Measurements from ENCODE around the gene HTT. TPM values are rescaled to one million over a fixed set of nuclear protein-coding genes. Genes with fewer than 3 reads are reported as not detected.

The HTT gene
- total and polyA plus RNA-seq, 4 donors, result 5.1 to 82.7 (median 41.1) TPM

DNA sequence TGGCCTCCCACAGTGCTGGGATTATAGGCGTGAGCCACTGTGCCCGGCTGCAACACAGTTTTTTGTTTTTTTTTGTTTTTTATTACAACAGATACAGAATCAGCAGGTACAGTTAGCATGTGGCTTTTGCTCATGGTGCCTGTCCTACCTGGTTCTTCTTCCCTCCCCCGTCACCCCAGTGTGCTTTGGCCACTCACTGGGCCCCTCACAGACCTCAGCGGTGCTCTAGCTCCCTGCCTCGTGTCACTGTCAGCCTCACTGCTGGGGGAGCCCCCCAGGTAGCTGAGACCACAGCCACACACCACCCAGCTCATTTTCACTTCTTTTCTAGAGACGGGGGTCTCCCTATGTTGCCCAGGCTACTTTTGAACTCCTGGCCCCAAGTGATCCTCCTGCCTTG, 38.8 kb upstream of the HTT start:
- no peaks in the 10 kb centered on the region for H3K4me1 ChIP-seq (ENCODE audit: control insufficient read depth in 1 of 2, insufficient read depth in 2 of 2, low read length in 2 of 2)
- H3K27ac ChIP-seq (ENCODE audit: low read depth in 1 of 2, low read length in 2 of 2), result no peak overlapping the region
- H3K36me3 ChIP-seq (ENCODE audit: control insufficient read depth in 1 of 2, insufficient read depth in 2 of 2, low read length in 1 of 2), result no peaks in the 10 kb centered on the region
- DNase-seq, result no peak
- H3K9me3 ChIP-seq (ENCODE audit: control insufficient read depth, low read length), result no peaks in the 10 kb centered on the region
- no peaks in the 10 kb centered on the region for H3K27me3 ChIP-seq (ENCODE audit: control insufficient read depth in 1 of 2, insufficient read depth in 2 of 2, low read length in 1 of 2)
- 89 to 94% methylated on average over 6 of the region's 6 CpGs for WGBS, 2 donors
- intact Hi-C loops (cut with DNase I), result loop anchor here in 1 of 2 donors (5.0 to 10.0 kb wide), 2 partner anchors 71 to 273 kb away; partner anchors contain the start of genes GRK4 and NOP14
- no peak overlapping the region for H3K4me3 ChIP-seq (ENCODE audit: low read length in 2 of 2)
- no peak for ATAC-seq (ENCODE audit: low FRiP score)

DNA sequence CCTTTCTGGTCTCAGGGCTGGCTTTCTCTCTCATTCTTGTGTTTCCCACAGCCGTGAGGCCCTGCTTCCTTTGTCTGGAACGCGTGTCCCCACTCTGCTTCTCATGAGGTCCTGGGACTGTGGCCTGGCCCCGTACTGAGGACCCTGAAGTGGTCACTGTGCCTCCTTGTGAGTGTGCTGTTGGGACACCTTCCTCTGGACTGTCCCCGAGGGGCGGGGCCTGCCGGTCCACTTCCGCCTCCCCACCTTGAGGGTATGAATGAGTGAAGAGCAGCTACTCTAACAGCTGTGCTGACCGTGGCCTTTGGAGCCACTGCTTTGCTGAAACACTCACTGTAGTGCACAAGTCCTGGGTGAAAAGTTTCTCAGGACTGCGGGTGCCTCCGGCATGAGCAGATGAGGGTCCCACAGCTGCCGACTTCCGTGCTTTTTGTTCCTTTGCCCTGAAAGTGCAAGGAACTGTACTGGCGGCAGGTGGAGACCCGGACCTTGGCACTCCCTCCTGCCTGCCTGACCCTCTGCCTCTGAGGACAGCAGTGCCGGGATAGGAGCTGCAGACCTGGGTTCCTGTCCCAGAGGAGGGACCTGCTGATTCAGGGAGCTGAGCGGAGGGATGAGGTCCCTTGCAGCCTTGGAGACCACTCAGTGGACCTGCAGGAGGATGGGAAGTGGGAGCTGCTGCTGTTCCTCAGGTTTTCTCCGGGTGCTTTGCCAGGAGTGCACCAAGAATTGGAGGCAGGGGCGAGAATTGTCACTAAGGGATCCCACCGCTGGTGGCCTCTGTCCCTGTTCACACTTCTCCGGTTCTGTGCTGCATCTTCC, 38.1 kb upstream of the HTT start:
- no peak overlapping the region for H3K27ac ChIP-seq (ENCODE audit: low read depth in 1 of 2, low read length in 2 of 2)
- WGBS, 2 donors, result 87 to 89% methylated on average over 21 of the region's 21 CpGs
- ATAC-seq (ENCODE audit: low FRiP score) (no peak), DNase-seq (no peak)
- H3K4me3 ChIP-seq (ENCODE audit: low read length in 2 of 2), result no peak overlapping the region
- H3K36me3 ChIP-seq (ENCODE audit: control insufficient read depth in 1 of 2, insufficient read depth in 2 of 2, low read length in 1 of 2), result no peaks in the 10 kb centered on the region
- no peaks in the 10 kb centered on the region for H3K27me3 ChIP-seq (ENCODE audit: control insufficient read depth in 1 of 2, insufficient read depth in 2 of 2, low read length in 1 of 2)
- intact Hi-C loops (cut with DNase I), result loop anchor here in 1 of 2 donors (5.0 to 10.0 kb wide), 2 partner anchors 72 to 274 kb away; partner anchors contain the start of genes GRK4 and NOP14
- no peaks in the 10 kb centered on the region for H3K4me1 ChIP-seq (ENCODE audit: control insufficient read depth in 1 of 2, insufficient read depth in 2 of 2, low read length in 2 of 2)
- H3K9me3 ChIP-seq (ENCODE audit: control insufficient read depth, low read length), result no peaks in the 10 kb centered on the region

DNA sequence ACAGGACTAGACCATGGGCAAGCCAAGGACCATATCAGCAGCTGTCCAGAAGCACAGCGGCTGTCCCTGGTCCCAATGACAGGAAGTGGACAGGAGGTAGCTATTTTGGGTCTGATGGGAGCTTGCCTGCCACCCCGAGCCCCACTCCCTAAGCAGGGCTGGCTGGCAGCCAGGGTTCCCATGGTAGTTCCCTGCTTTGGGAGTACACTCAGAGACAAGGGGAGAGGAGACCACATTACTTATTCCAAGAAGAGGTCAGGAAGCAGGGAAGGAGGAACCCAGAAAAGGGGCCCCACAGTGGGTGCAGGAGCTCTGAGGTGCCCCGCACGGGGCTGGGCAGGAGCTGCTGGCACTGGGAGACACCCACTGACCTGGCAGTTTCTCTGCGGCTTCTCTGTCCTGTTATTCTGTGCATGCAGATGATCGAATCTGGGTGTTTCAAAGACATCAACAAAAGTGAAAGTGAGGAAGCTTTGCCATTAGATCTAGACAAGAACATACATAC, 36.5 kb upstream of the HTT start:
- H3K4me3 ChIP-seq (ENCODE audit: low read length in 2 of 2), result no peak overlapping the region
- intact Hi-C loops (cut with DNase I), result loop anchor here in 1 of 2 donors (5.0 to 10.0 kb wide), 2 partner anchors 73 to 276 kb away; partner anchors contain the start of genes GRK4 and NOP14
- H3K27ac ChIP-seq (ENCODE audit: low read depth in 1 of 2, low read length in 2 of 2), result no peak overlapping the region
- peak in 1 of 2 donors; percentile 78 for DNase-seq
- 16 to 26% methylated on average over 6 of the region's 6 CpGs for WGBS, 2 donors
- H3K36me3 ChIP-seq (ENCODE audit: control insufficient read depth in 1 of 2, insufficient read depth in 2 of 2, low read length in 1 of 2), result no peaks in the 10 kb centered on the region
- ATAC-seq (ENCODE audit: low FRiP score), result no peak
- no peaks in the 10 kb centered on the region for H3K4me1 ChIP-seq (ENCODE audit: control insufficient read depth in 1 of 2, insufficient read depth in 2 of 2, low read length in 2 of 2)
- H3K27me3 ChIP-seq (ENCODE audit: control insufficient read depth in 1 of 2, insufficient read depth in 2 of 2, low read length in 1 of 2), result no peaks in the 10 kb centered on the region
- H3K9me3 ChIP-seq (ENCODE audit: control insufficient read depth, low read length), result no peaks in the 10 kb centered on the region

DNA sequence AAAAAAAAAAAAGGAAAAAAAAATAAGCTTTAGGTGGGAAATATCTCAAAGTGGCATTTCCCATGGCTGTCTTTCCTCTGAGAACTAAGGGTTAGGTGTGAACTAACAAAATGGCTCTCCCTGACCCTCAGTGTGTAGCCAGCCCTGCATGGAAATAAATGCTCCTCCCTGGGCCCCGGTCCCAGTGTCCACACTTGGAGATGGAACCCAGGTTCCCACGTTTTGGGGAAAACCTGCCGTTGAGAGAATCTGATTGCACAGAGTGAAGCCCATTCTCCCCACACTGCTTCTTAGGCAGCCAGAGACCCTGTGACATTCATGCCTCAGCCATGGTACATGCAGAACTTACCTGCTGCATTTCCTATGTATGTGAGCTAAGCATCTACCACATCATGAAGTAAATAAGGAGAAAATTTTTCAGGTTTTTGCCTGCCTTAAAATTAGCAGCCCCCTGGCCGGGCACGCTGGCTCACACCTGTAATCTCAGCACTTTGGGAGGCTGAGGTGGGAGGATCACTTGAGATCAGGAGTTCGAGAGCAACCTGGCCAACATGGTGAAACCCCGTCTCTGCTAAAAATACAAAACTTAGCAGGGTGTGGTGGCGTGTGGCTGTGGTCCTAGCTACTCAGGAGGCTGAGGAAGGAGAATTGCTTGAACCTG, 34.6 kb upstream of the HTT start:
- Histone ChIP-seq H3K36me3 (ENCODE audit: control insufficient read depth in 1 of 2, insufficient read depth in 2 of 2, low read length in 1 of 2) (no peaks in the 10 kb centered on the region), H3K4me3 (ENCODE audit: low read length in 2 of 2) (no peak overlapping the region), H3K4me1 (ENCODE audit: control insufficient read depth in 1 of 2, insufficient read depth in 2 of 2, low read length in 2 of 2) (no peaks in the 10 kb centered on the region), H3K27me3 (ENCODE audit: control insufficient read depth in 1 of 2, insufficient read depth in 2 of 2, low read length in 1 of 2) (no peaks in the 10 kb centered on the region), H3K27ac (ENCODE audit: low read depth in 1 of 2, low read length in 2 of 2) (no peak overlapping the region), H3K9me3 (ENCODE audit: control insufficient read depth, low read length) (no peaks in the 10 kb centered on the region)
- intact Hi-C loops (cut with DNase I), result loop anchor here in 1 of 2 donors (5.0 to 10.0 kb wide), 2 partner anchors 75 to 278 kb away; partner anchors contain the start of genes GRK4 and NOP14
- peak in 1 of 2 donors; percentile 30 for DNase-seq
- WGBS, 2 donors, result 90 to 92% methylated on average over 8 of the region's 8 CpGs
- ATAC-seq (ENCODE audit: low FRiP score), result no peak

DNA sequence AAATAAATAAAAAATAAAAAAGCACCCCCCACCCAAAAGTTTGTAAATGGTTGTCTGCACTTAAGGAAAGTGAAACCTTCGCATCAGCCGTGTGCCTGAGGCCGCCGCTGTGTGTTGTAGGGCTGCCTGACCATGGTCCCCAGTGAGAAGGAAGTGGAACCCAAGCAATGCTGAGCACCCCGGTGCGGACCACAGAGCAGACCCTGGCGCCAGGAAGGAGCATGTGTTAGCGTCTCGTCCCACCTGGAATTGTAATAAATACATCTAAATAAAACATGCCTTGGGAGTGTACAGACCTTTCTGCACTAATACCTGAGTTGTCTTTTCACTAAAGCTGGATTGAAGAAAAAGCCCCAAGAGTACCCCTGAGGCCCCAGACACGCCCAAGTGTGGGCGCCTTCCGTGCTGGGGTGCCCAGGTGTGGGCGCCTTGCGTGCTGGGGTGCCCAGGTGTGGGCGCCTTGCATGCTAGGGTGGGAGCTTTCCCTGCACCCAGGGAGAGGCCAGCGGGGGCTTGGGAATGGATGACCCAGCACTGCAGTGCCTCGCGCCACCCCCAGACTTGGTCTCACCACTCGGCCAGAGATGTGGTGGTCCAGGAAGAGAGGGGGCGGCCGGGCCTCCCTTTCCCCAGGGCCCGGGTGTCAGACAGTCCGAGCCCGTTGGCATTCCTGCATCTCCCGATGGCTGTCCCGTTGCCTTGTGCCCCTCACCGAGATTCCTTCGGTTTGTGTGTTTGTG, 33.9 kb upstream of the HTT start:
- ATAC-seq (ENCODE audit: low FRiP score) (no peak), DNase-seq (no peak)
- H3K27me3 ChIP-seq (ENCODE audit: control insufficient read depth in 1 of 2, insufficient read depth in 2 of 2, low read length in 1 of 2), result no peaks in the 10 kb centered on the region
- no peak overlapping the region for H3K27ac ChIP-seq (ENCODE audit: low read depth in 1 of 2, low read length in 2 of 2)
- H3K9me3 ChIP-seq (ENCODE audit: control insufficient read depth, low read length), result no peaks in the 10 kb centered on the region
- H3K4me3 ChIP-seq (ENCODE audit: low read length in 2 of 2), result no peak overlapping the region
- no peaks in the 10 kb centered on the region for H3K4me1 ChIP-seq (ENCODE audit: control insufficient read depth in 1 of 2, insufficient read depth in 2 of 2, low read length in 2 of 2)
- intact Hi-C loops (cut with DNase I), result no loop called here
- no peaks in the 10 kb centered on the region for H3K36me3 ChIP-seq (ENCODE audit: control insufficient read depth in 1 of 2, insufficient read depth in 2 of 2, low read length in 1 of 2)
- WGBS, 2 donors, result 89 to 92% methylated on average over 24 to 28 of the region's 28 CpGs

DNA sequence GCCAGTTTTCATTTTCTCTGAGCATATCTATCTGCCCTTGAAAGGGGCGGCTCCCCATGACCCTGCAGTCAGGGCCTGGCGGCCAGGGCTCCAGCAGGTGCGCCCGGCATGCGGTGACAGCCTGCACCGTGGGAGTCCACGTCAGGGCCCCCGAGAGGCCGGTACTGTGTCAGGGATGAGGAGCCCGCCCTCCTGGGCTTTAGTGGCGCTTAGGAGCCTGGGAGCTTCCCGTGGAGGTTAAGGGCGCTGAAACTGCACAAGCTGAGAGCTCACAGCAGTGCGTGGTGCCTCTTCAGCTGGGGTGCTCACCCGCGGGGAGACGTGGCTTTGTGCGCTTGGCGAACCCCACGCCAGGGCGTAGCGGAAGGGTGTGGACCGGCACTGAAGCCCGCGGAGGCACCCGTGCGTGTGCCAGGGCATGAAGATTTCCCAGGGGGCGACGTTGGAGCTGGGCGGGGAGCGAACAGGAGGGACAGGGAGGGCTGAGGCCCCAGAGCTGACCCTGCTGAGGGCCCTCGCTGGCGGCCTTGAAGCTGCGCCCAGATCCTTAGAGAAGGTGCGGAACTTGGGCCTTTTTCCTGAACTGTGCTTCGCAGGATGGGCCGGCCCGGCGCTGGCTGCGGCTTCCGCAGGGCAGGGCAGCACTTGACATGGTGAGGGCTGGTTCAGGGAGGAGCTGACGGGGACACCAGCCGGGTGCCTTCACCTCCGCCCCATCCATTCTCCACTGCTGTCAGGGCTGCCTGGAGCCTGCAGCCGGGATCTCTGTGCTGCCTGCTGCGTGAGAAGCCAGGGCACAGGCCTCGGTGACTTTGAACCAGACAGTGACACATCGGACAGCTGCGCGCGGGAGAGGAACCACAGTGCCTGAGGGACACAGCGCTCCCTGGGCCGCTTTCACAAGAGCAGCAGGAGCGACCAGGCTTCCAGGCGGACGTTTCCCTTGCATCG, 33.0 kb upstream of the HTT start:
- peak; percentile 84 to 86 for DNase-seq
- Histone ChIP-seq H3K27ac (ENCODE audit: low read depth in 1 of 2, low read length in 2 of 2) (no peak overlapping the region), H3K27me3 (ENCODE audit: control insufficient read depth in 1 of 2, insufficient read depth in 2 of 2, low read length in 1 of 2) (no peaks in the 10 kb centered on the region), H3K4me3 (ENCODE audit: low read length in 2 of 2) (peak overlapping the region; percentile 1 to 35), H3K4me1 (ENCODE audit: control insufficient read depth in 1 of 2, insufficient read depth in 2 of 2, low read length in 2 of 2) (no peaks in the 10 kb centered on the region), H3K9me3 (ENCODE audit: control insufficient read depth, low read length) (no peaks in the 10 kb centered on the region), H3K36me3 (ENCODE audit: control insufficient read depth in 1 of 2, insufficient read depth in 2 of 2, low read length in 1 of 2) (no peaks in the 10 kb centered on the region)
- intact Hi-C loops (cut with DNase I), result no loop called here
- peak; percentile 73 for ATAC-seq (ENCODE audit: low FRiP score)
- WGBS, 2 donors, result 12 to 36% methylated on average over 57 of the region's 57 CpGs

DNA sequence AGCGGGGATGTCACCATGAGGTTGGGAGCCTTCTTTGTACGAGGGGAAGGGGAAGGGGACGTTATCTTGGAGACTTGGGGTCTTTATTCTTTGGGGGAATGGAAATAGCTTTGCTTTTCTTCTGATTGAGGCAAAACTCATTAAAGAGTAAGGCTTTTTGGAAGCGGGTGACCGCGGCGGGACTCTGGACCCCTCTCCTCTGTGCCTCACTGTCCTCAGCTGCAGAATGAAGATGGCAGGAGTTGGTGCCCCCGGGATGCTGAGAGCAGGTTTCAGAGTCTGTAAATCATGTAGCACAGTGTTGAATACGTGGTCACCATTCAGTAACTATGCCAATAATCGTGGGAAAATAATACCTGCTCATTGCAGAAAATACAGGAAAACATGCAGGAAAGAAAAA, 32.3 kb upstream of the HTT start:
- no peaks in the 10 kb centered on the region for H3K4me1 ChIP-seq (ENCODE audit: control insufficient read depth in 1 of 2, insufficient read depth in 2 of 2, low read length in 2 of 2)
- peak overlapping the region; percentile 1 to 35 for H3K4me3 ChIP-seq (ENCODE audit: low read length in 2 of 2)
- H3K27me3 ChIP-seq (ENCODE audit: control insufficient read depth in 1 of 2, insufficient read depth in 2 of 2, low read length in 1 of 2), result no peaks in the 10 kb centered on the region
- intact Hi-C loops (cut with DNase I), result no loop called here
- DNase-seq, result no peak
- no peaks in the 10 kb centered on the region for H3K36me3 ChIP-seq (ENCODE audit: control insufficient read depth in 1 of 2, insufficient read depth in 2 of 2, low read length in 1 of 2)
- no peaks in the 10 kb centered on the region for H3K9me3 ChIP-seq (ENCODE audit: control insufficient read depth, low read length)
- ATAC-seq (ENCODE audit: low FRiP score), result no peak
- H3K27ac ChIP-seq (ENCODE audit: low read depth in 1 of 2, low read length in 2 of 2), result no peak overlapping the region
- 47 to 53% methylated on average over 10 of the region's 10 CpGs for WGBS, 2 donors

All from aorta (tissue), 5 donors.